HG03139 (cell line): ENCODE results near the gene METTL27.
"Not testable (repeated sequence)": the region's sequence is repeated elsewhere in the genome, so short reads cannot be mapped to it uniquely, and the experiment has no call there.

Experiments
- ATAC-seq: cut with Tn5 transposase; IDR thresholded peaks from one replicate; pipeline ENCODE4 v1.9.1; 2021; ENCODE audit not compliant: unreplicated experiment

METTL27 gene

DNA sequence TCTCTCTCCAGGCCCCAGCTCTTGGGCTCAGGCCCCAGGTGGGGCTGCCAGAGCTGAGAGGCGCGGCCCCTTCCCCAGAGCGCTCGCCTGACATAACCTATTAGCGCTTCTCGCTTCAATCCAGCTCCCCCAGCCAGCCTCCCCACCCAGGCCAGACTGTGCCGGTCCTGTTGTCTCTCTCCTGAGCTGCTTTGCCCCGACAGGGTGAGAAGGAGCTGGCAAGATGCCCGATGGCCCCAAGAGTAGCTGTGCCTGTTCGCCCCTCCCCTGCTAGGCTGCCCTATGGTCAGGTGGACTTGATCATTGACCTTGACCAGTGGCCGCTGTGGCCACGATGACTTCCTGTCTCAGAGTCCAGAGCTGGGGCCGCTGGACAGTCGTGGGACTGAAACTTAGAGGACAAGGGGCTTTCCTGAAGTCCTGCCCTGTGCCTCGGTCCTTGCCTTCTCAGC lies 27.8 kb upstream of the METTL27 start:
- no peak for ATAC-seq

- ATAC-seq: no peak
These were observed 26.9 kb upstream of the METTL27 start for GRCh38 chr7:73869011-73869798.

DNA sequence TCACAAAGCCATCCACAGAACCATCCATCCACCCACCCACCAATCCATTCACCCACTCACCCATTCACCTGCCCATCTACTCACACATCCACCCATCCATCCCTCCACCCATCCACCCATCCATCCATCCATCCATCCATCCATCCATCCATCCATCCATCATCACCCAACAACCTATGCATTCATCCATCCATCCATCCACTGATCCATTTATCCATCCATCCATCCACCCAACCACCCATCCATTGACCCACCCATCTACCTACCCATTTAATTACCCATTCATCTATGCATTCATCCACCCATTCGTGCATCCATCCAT lies 24.1 kb upstream of the METTL27 start:
- no peak for ATAC-seq

DNA sequence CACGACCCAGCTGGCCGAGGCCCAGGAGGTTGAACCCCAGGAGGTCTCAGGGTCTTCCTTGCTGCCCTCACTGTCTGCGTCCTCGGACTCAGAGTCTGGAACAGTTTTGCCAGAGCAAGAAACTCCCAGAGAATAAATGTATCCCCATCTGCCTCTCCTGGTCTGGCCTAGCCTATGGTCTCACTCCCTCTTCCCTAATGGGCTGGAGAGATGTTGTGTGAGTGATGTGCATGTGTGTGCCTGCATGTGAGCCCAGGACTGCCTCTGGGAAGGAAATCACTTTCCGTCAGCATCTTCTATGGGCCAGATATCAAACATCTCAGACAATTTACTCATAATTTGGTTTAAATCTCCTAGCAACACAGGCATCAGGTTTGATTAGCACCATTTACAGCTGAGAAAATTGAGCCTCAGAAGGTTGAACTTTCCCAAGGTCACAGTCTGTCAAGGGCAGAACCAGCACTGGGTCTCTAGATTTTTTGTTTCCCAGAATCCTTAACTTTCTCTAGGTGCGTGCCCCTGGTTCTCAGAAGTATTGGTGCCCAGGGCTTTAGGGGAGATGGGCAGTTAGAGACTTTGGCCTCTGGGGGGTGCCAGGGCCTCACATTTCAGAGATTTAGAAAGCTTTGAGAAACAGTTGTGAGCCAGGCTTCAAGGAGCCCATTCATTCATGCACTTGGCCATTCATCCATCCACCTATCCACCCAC lies 23.6 kb upstream of the METTL27 start:
- no peak for ATAC-seq

GRCh38 chr7:73864981-73865711 lies 22.8 kb upstream of the METTL27 start:
- ATAC-seq: no peak

DNA sequence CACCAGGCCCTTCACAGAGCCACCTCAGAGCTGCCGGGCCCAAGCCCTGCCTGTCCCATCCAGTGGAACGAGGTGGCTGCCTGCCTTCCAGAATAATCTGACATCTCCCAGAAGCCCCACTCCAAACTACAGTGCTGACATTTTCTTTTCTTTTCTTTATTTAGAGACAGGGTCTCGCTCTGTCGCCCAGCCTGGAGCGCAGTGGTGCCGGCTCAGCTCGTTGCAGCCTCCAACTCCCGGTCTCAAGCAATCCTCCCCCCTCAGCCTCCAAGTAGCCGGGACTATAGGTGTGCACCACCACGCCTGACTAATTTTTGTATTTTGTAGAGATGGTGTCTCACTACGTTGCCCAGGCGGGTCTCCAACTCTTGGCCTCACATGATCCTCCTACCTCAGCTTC lies 19.0 kb upstream of the METTL27 start:
- ATAC-seq: no peak

DNA sequence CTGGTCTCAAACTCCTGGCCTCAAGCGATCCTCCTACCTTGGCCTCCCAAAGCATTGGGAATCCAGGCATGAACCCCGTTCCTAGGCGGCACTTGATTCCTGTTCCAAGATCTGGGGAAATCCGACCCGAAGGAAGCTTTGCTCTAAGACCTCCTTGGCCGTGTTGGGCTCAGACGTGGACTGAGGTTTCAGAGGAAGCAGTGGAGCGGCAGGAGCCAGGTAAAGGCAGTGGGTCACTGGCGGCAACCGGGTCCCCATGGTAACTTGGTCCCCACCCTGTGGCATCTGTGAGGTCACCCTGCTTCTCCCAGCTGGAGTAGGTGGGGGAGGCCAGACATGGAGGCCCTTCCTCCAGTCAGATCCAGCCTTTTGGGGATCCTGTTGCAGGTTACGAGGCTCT lies 18.5 kb upstream of the METTL27 start, which contains the start of gene TMEM270:
TMEM270 (plus strand) TSS at position 301 of the 400 bp plus-strand sequence; CDS start at position 337, 36 bp downstream.
- no peak for ATAC-seq

GRCh38 chr7:73858807-73859206 lies 16.5 kb upstream of the METTL27 start:
- no peak for ATAC-seq

GRCh38 chr7:73856941-73857340 lies 14.6 kb upstream of the METTL27 start:
- ATAC-seq: no peak

GRCh38 chr7:73852500-73852899 lies 10.2 kb upstream of the METTL27 start:
- ATAC-seq: no peak

DNA sequence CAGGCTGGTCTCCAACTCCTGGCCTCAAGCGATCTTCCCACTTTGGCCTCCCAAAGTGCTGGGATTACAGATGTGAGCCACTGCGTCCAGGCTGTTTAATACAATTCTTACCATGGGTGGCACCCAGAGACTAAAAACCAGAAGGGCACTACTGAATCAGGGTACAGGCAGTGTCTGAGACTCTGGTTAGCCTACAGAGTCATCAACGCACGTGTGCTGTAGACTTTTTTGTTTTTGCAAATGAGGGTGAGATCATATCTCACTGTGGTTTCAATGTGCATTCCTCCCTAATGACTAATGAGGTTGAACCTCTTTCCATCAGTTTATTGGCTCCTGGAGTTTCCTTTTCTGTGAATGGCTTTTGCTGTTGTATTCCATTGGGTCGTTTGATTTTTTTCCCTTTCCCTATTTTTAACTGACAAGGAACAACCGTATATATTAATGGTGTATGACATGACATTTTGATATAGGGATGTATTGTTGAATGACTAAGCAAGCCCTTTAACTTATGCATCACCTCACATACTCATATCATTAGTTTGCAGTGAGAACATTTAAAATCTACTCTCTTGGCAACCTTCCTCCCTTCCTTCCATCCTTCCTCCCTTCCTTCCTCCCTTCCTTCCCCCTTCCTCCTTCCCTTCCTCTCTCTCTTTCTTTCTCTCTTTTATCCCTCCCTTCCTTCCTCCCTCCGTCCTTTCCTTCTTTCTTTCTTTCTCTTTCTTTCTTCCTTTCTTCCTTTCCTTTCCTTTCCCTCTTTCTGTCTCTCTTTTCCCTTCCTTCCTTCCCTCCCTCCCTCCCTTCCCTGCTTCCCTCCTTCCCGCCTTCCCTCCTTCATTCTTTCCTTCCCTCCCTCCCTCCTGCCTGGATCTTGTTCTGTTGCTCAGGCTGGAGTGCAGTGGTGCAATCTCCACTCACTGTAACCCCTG lies 9.4 kb upstream of the METTL27 start:
- ATAC-seq: no peak

DNA sequence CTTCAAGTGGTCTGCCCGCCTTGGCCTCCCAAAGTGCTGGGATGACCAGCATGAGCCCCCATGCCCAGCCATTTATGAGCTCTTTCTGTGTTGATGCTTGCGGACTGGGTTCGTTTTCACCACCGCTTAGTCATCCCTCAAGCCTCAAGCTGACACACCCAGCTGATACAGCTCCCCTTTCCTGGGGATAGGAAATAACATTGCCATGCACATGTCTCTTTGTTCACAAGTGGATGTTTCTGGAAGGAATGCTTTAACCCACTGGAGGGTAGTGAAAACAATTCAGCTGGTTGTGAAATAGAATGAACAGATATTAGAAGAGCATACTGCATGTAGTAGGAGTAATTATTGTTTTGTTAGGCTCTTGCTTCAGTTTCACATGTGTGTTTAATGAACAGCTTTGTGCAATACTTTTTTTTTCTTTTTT lies 8.5 kb upstream of the METTL27 start:
- no peak for ATAC-seq

- ATAC-seq: no peak
These were observed 5.8 kb upstream of the METTL27 start for GRCh38 chr7:73847941-73848723.

GRCh38 chr7:73845701-73846195 lies 3.4 kb upstream of the METTL27 start:
- not testable (repeated sequence) for ATAC-seq

GRCh38 chr7:73844848-73845460 lies 2.6 kb upstream of the METTL27 start:
- no peak for ATAC-seq

GRCh38 chr7:73844131-73844547 lies 1.8 kb upstream of the METTL27 start:
- no peak for ATAC-seq

DNA sequence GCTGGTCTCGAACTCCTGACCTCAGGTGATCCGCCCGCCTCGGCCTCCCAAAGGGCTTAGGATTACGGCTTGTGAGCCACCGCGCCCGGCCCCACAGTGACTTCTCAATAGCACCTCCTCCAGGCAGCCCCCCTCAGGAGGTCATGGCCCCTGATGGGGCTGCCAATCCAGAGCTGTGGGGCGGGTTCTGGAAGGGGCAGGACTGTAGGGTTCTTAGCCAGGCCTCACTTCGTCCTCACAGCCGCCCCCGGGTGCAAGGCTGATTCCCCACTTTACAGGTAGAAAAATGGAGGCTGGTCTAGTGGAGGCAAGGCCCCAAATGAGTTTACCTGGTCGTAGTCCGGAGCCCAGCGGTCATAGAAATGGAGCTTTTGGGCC lies 638 bp downstream of the METTL27 start:
- ATAC-seq: no peak

DNA sequence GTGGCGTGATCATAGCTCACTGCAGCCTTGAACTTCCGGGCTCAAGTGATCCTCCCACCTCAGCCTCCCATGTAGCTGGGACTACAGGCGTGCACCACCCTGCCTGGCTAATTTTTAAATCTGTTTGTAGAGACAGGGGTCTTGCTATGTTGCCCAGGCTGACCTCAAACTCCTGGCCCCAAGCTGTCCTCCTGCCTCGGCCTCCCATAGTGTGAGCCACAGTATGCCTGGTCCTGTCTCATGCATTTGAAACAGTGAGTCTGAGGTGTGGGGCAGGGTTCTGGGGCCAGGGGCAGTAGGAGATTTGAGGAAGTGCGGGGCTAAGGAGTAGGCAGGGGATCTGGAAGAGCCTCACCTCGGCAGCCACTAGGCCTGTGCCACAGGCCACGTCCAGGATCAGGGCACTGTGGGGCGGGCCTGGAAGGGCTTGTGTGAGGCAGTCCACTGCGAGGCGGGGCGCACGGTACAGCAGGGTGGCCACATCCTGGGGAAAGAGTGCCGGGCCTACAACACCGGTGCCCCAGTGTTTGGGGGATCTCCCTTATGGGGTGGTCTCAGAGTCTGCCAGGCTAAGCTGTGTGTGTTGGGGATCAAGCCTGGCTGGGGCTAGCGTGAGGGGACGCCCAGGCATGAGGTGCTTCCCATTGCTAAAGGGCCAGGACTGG lies 1.5 kb downstream of the METTL27 start:
- no peak for ATAC-seq
